Measurements from ENCODE around the gene KLHDC4. TPM values are rescaled to one million over a fixed set of nuclear protein-coding genes. Genes with fewer than 3 reads are reported as not detected.

Gene KLHDC4
- total and polyA plus RNA-seq, 4 donors = 8.2 to 27.6 (median 14.2) TPM

GRCh38 chr16:87684106-87684677, 81.6 kb downstream of the KLHDC4 start (continued):
- TF ChIP-seq CTCF (IDR thresholded peaks at IDR 0.05; ENCODE audit: low read depth, low read length, missing input control) (no peak), HNF4A (conservative IDR thresholded peaks at IDR 0.05) (no peak), FOXA1 (IDR thresholded peaks at IDR 0.05) (no peak)

- Histone ChIP-seq H3K4me1 (ENCODE audit: control insufficient read depth in 4 of 4, insufficient read depth in 4 of 4, low read length in 3 of 4) (no peaks in the 10 kb centered on the region), H3K9ac (ENCODE audit: low read depth in 1 of 2, low read length in 2 of 2) (no peak overlapping the region), H3K4me3 (ENCODE audit: low read depth in 1 of 3, low read length in 3 of 3) (no peak overlapping the region), H3K9me3 (ENCODE audit: control insufficient read depth in 4 of 4, low read length in 3 of 4) (no peaks in the 10 kb centered on the region), H3K36me3 (ENCODE audit: control insufficient read depth in 4 of 4, insufficient read depth in 3 of 4, low read depth in 1 of 4, low read length in 3 of 4) (no peaks in the 10 kb centered on the region), H3K27me3 (ENCODE audit: control insufficient read depth in 4 of 4, insufficient read depth in 4 of 4, low read length in 3 of 4) (no peaks in the 10 kb centered on the region), H3K27ac (ENCODE audit: low read depth in 1 of 2, low read length in 2 of 2) (no peak overlapping the region)
- DNase-seq (ENCODE audit: low spot score) = no peak
- no peak for TF ChIP-seq CTCF (IDR thresholded peaks at IDR 0.05; ENCODE audit: low read depth, low read length, missing input control)
- no peak for TF ChIP-seq MAX (IDR thresholded peaks at IDR 0.05)
- no peak for TF ChIP-seq FOXA2 (IDR thresholded peaks at IDR 0.05)
- no peak for TF ChIP-seq FOXA1 (IDR thresholded peaks at IDR 0.05)
- TF ChIP-seq EGR1 (IDR thresholded peaks at IDR 0.05; ENCODE audit: low read depth in 2 of 2) = no peak
- no peak for TF ChIP-seq RXRA (IDR thresholded peaks at IDR 0.05)
- TF ChIP-seq RAD21 (IDR thresholded peaks at IDR 0.05) = no peak
- TF ChIP-seq SP1 (IDR thresholded peaks at IDR 0.05) = no peak
- no peak for TF ChIP-seq ZBTB33 (IDR thresholded peaks at IDR 0.05)
- no peak for TF ChIP-seq NR2F2 (IDR thresholded peaks at IDR 0.05)
- no peak for TF ChIP-seq GABPA (IDR thresholded peaks at IDR 0.05 in 1 of 2, conservative IDR thresholded peaks at IDR 0.05 in 1 of 2)
- no peak for TF ChIP-seq HNF4G (IDR thresholded peaks at IDR 0.05)
- TF ChIP-seq REST (IDR thresholded peaks at IDR 0.05) = no peak
- no peak for TF ChIP-seq TAF1 (conservative IDR thresholded peaks at IDR 0.05)
- 88% methylated on average over 18 of the region's 18 CpGs for WGBS
Observed at GRCh38 chr16:87682852-87683399, 82.9 kb downstream of the KLHDC4 start.

Measured in liver (tissue), 9 donors.